NCI-H1092 (cell line): ENCODE measurements around the gene PYGM.

Experiments used
- DNase-seq: peaks from one replicate; lab custom pipeline; 2025; lab: John Stamatoyannopoulos, UW

PYGM gene

GRCh38 chr11:64753380-64754123 lies 6.2 kb downstream of the PYGM start:
- DNase-seq: no peak

GRCh38 chr11:64753019-64753379 lies 6.8 kb downstream of the PYGM start:
- DNase-seq: no peak

- no peak for DNase-seq
These were observed 7.4 kb downstream of the PYGM start for GRCh38 chr11:64752175-64752970.

GRCh38 chr11:64751580-64751979 lies 8.2 kb downstream of the PYGM start:
- DNase-seq: no peak

- no peak for DNase-seq
These were observed 8.6 kb downstream of the PYGM start for GRCh38 chr11:64751136-64751535.

GRCh38 chr11:64750361-64751054 lies 9.3 kb downstream of the PYGM start:
- no peak for DNase-seq

- no peak for DNase-seq
These were observed 11.7 kb downstream of the PYGM start for GRCh38 chr11:64747961-64748665.

- DNase-seq: no peak
These were observed 13.3 kb downstream of the PYGM start for GRCh38 chr11:64746486-64746885.

- DNase-seq: no peak
These were observed 14.0 kb downstream of the PYGM start for GRCh38 chr11:64745521-64746328.

- DNase-seq: no peak
These were observed 14.6 kb downstream of the PYGM start for GRCh38 chr11:64745189-64745520.

- no peak for DNase-seq
These were observed 15.1 kb downstream of the PYGM start for GRCh38 chr11:64744544-64745188.

- DNase-seq: no peak
These were observed 15.9 kb downstream of the PYGM start, which contains the start of gene RASGRP2 for GRCh38 chr11:64743591-64744543. RASGRP2 (minus strand) TSS chr11:64744142; CDS start chr11:64742866, 1,276 bp downstream.

- DNase-seq: no peak
These were observed 16.7 kb downstream of the PYGM start for GRCh38 chr11:64742889-64743590.

GRCh38 chr11:64742087-64742888 lies 17.5 kb downstream of the PYGM start:
- DNase-seq: no peak

GRCh38 chr11:64741375-64742086 lies 18.2 kb downstream of the PYGM start:
- DNase-seq: no peak

- no peak for DNase-seq
These were observed 19.9 kb downstream of the PYGM start for GRCh38 chr11:64739871-64740270.

- no peak for DNase-seq
These were observed 23.1 kb downstream of the PYGM start for GRCh38 chr11:64736654-64737053.
